Activated CD8-positive, alpha-beta memory T cell treated with anti-CD3 and anti-CD28 coated beads for 36 hours (primary cell): Measurements from ENCODE around the gene STX1B. TPM values are rescaled to one million over a fixed set of nuclear protein-coding genes. Genes with fewer than 3 reads are reported as not detected.

Source experiments
- CTCF ChIA-PET: fragments of 350-600 bp; sonication (Branson Sonifier 250); formaldehyde crosslinking; loops from one replicate; lab custom pipeline; 2021; ENCODE audit warnings: antibody characterized with exemption; lab: Charles Lee
- POLR2A ChIA-PET: fragments of 350-600 bp; sonication (Branson Sonifier 250); formaldehyde crosslinking; loops from one replicate; lab custom pipeline; 2021; ENCODE audit warnings: antibody characterized with exemption; lab: Charles Lee
- total RNA-seq, 2 experiments: library from RNA; stranded (reverse); gene quantifications; one replicate each; pipeline ENCODE4 v1.2.3, GENCODE V29; 2021

Gene STX1B
- total RNA-seq, 2 experiments from 2014 or later: 0.15 to 0.34 TPM

DNA sequence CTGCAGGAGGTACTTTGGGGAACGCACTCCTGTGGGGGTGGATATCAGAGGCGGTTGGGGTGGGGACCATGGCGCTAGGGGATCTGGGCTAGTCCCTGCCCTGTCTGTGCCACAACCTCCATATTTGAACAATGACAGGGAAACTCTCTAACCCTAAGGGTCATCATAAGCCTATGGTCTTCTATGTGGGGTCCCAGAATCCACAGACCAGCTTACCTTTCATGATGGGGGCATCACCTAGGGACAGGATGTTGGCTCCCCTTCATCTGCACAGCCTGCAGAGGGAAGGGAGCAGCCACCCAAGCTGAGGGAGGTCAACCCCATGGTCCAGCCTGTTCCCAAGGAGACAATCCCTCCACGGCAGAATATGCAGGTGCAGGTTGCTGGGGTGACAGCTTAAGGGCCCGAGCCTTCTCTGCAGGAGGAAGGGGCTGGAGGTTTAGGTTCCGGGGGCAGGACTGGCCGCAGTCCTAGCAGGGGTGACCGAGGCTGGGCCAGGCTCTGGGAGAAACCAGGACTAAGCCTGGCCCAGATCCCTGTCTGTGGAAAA lies 59.8 kb downstream of the STX1B start:
- CTCF ChIA-PET: interaction anchor here (1.4 to 6.4 kb wide), 2 partner anchors 8 to 106 kb away, joined by 6 to 69 read pairs; no protein-coding TSS in a partner anchor
- POLR2A ChIA-PET: interaction anchor here (1.2 kb wide), 1 partner anchor 46 kb away, joined by 3 read pairs; no protein-coding TSS in a partner anchor

DNA sequence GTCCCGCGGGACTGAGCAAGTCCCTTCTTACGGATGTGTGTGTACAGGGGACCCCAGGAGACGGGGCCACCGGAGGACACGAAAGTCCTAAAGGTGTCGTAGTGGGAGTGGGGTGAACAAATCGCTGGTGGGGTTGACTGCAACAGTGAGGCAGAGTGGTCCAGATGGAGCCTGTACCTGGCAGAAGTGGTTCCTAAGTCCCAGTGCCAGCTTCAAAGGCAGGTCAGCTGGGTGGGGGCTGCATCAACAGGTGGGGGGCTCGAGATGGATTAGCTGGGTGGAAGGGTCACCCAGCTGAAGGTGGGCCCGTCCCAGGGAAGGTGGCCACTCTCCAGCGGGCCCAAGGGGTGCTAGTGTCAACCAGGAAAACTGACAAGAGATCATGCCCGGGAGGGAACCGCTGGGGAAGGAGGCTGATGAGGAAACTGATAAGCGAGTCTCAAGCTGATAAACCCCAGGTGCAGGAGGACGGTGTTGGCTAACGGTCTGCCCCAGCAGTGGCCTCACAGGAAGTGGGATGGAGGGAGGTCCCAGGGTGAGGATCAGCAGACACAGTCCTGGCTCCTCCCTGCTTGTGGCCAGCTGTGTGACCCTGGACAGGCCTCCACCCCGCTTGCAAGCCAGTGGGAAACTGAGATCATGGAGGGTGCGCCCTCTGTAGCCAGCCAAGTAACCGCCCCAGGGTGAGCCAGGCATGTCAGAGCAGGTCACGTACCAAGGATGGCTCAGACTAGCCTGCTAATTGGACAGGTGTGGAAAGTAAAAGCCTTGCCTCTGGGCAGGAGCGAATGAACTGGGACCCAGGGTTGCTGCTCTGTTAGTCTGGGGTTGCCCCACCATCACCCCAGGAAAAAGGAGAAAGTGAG lies 60.6 kb downstream of the STX1B start:
- ChIA-PET CTCF (interaction anchor here (0.6 to 6.4 kb wide), 4 partner anchors 7 to 487 kb away, joined by 3 to 69 read pairs (median 4); no protein-coding TSS in a partner anchor), POLR2A (interaction anchor here (0.8 to 1.2 kb wide), 2 partner anchors 47 to 124 kb away, joined by 3 read pairs; partner anchors contain the start of gene ZNF668)

DNA sequence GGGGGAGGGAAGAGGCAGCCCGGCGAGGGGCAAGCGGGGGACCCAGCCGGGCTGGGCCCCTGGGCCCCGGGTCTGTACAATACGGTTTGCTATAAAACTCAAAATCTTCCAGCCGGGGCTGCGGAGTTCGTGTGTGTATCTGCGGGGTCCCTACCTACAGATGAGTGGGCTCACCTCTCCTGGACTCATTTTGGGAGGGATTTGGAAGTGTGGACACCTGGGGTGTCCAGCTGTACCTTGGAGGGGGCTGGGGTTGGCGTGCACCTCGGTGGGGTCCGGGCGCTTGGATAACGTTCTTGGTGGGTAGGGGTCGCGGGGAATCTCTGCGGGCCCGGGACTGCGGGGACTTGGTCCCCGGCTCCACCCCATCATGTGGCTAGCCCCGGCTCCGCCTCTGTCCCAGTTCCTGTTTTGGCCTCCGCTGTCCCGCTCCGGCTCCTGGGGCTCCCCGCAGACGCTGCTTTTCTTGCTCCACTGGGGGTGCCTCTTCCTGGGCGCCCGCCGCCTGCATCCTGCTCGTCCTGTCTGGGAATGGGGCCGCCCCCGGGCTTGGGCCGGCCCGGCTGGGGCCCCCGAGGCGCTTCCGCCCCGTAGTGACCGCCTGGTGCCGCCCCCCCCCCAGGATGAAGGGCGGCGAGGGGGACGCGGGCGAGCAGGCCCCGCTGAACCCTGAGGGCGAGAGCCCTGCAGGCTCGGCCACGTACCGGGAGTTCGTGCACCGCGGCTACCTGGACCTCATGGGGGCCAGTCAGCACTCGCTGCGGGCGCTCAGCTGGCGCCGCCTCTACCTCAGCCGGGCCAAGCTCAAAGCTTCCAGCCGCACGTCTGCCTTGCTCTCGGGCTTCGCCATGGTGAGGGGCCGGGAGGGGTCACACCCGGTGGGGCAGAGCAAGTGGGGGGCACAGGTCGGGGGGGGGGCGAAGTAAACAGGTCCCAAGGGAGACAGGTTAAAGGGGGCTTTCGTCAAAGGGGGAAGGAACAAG lies 61.5 kb downstream of the STX1B start, which contains the start of gene ORAI3:
Gene ORAI3, plus strand, starts transcription at position 402 of the 983 bp plus-strand sequence. Its CDS starts 222 bp downstream, at position 624.
- ChIA-PET POLR2A (interaction anchor here (0.8 to 1.2 kb wide), 2 partner anchors 48 to 125 kb away, joined by 3 read pairs; partner anchors contain the start of gene ZNF668), CTCF (interaction anchor here (0.6 to 6.4 kb wide), 5 partner anchors 6 to 488 kb away, joined by 3 to 69 read pairs (median 3); no protein-coding TSS in a partner anchor)

DNA sequence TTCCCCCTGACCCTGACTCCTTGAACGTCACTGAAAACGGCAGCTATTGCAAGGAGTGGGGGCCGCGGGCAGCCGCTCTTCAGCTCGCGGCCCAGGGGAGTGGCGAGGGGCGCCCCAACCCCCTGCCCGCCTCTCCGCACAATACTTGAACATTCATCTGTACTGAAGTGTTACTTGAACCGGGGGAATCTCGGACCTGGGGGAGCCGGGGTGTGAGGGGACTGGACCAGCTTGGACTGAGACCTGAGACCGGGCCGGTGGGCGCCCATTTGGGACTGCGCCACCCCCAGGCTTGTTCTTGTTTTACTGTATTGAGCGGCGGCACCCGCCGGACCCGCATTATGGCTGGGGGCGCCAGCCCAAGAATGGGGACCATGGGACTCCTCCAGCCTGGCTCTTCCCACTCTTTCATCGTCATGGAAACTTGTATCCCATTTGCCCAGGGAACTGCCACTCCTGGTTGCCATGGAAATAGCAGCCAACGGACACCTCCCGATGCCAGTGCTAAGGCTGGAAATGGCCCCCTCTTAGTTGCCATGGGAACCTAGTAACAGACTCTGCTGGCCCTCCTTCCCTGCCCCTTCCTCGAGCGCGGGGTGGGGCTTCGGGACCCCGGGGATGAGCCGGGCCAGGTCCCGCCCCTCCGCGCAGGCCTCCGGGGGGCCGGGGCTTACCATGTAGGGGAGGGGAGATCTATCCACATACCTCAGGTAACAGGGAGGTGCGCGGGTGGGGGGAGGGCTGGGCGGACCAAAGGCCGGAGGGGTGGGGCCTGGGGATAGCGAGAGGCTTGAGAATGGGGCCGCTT lies 62.4 kb downstream of the STX1B start:
- POLR2A ChIA-PET: no interaction called here
- CTCF ChIA-PET: no interaction called here

DNA sequence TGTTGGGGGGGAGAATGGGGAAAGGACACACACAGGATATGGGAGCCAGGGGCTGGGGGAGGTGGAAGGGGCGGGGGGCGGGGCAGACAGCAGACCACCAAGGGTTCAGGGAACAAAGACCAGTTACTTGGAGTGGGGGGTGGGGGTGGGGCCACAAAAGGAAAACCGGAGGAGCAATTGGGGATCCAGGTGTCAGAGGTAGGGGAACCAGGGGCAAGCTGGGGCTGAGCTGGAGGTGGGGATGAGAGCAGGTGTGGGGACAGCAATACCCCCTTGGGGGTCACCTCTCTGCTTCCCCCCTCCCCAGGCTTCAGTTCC lies 62.9 kb downstream of the STX1B start:
- CTCF ChIA-PET: no interaction called here
- POLR2A ChIA-PET: no interaction called here

DNA sequence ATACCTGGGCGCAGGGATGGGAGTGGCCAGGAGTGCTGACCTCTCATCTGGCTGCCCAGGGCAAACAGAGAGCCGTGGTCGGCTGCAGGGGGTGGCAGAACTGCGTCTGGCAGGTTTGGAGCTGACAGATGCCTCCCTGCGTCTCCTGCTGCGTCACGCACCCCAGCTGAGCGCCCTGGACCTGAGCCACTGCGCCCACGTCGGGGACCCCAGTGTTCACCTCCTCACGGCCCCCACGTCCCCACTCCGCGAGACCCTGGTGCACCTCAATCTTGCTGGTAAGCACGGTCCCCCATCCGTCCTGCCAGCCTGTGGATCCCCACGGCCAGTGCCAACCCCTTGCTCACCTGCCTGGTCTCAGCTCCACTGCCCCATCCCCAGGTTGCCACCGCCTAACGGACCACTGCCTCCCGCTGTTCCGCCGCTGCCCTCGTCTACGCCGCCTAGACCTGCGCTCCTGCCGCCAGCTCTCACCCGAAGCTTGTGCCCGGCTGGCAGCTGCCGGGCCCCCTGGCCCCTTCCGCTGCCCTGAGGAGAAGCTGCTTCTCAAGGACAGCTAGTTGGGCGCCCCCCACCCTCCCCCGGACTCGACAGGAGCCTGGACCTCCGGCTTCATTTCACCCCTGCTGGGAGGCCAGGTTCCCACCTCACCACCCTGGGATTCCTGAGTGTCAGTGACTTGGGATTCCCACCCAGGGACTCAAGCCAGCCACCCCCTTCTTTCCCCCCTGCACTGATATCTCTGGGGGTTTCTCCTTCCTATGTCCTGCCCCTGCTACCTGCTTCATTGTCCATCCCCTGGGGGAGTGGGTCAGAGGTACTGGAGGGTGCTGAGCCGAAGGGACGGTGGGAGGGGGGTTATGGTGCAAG lies 63.5 kb downstream of the STX1B start:
- CTCF ChIA-PET: no interaction called here
- POLR2A ChIA-PET: interaction anchor here (0.5 kb wide), 1 partner anchor 156 kb away, joined by 3 read pairs; no protein-coding TSS in a partner anchor

DNA sequence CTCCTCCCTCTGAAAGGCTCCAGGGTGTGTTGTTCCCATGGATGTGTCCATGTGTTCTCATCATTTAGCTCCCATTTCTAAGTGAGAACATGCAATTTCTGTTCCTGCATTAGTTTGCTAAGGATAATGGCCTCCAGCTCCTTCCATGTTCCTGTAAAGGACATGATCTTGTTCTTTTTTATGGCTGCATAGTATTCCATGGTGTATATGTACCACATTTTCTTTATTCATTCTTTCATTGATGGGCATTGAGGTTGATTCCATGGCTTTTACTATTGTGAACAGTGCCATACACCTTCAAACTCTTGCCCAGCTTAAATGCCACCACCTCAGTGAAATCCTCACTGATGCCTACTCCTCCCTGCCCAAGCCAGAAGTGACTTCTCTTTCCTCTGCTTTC lies 66.1 kb downstream of the STX1B start:
- ChIA-PET POLR2A (no interaction called here), CTCF (interaction anchor here (1.0 to 5.3 kb wide), 3 partner anchors 8 to 100 kb away, joined by 4 to 69 read pairs (median 4); no protein-coding TSS in a partner anchor)

DNA sequence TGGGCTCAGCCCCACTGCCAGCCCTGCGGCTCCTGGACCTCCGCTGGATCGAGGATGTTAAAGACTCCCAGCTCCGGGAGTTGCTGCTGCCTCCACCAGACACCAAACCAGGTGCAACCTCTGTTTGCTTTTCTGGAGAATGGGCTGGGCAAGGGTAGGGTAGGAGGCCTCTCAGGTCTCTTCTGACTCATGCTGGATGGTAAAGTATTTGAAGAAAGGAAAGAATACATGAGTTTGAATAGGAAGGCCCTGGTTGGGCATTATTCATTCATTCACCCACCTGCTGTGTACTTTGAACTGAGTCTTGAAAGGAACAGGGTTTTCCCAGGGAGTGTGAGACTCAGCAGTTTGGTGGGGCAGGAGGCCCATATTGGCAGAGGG lies 68.0 kb downstream of the STX1B start:
- ChIA-PET CTCF (interaction anchor here (0.6 to 5.3 kb wide), 15 partner anchors 10 to 498 kb away, joined by 3 to 69 read pairs (median 4); no protein-coding TSS in a partner anchor), POLR2A (interaction anchor here (0.7 to 1.1 kb wide), 3 partner anchors 12 to 97 kb away, joined by 3 to 4 read pairs (median 3); partner anchors contain the start of gene FBXL19)

DNA sequence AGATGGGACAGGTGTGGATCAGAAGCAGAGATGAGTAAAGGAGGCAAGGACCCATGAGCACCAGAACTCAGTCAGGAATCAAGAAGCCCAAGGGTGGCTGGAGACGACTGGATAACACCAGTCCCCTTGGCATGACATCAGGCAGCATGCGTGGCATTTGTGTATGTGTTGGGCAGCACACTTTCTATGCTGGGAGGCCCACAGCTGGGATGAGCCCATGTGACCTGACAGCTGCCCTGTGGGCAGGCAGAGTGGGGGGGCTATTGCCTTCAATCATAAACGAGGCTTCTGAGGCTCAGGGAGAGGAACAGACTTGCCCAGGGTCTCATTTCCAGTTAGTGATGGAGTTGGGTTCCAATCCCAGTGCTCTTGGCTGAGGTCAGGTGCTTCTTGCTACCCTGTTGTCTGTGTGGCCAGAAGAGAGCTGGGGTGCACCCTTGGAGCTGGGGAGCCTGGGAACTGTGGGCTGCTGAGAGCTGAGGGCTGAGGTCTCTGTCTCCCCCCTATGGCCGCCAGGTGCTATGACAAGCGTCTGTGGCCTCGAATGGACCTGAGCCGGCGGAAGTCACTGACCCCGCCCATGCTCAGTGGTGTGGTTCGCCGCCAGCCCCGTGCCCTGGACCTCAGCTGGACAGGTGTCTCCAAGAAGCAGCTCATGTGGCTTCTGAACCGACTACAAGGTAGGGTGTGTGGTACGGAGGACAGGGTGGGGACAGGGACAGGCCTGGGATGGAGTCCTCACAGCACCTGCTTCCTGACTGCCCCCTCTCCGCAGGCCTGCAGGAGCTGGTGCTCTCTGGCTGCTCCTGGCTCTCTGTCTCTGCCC lies 68.6 kb downstream of the STX1B start:
- POLR2A ChIA-PET: interaction anchor here (0.7 to 1.1 kb wide), 3 partner anchors 13 to 97 kb away, joined by 3 to 4 read pairs (median 3); partner anchors contain the start of gene FBXL19
- CTCF ChIA-PET: interaction anchor here (0.6 to 5.3 kb wide), 18 partner anchors 10 to 498 kb away, joined by 3 to 69 read pairs (median 4); no protein-coding TSS in a partner anchor

DNA sequence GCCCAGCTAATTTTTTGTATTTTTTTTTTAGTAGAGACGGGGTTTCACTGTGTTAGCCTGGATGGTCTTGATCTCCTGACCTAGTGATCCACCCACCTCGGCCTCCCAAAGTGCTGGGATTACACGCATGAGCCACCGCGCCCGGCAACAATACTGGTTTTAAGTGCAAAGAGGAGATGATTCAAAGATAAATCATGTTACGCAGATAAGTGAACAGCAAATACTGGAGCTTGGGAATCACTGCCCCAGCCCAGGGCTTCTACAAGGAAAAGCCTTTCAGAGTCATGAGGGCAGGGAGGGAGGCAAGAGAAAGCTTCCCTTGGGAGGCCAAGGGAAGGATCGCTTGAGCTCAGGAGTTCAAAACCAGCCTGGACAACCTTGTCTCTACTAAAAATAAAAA lies 70.9 kb downstream of the STX1B start:
- ChIA-PET POLR2A (interaction anchor here (0.7 kb wide), 1 partner anchor 15 kb away, joined by 3 read pairs; no protein-coding TSS in a partner anchor), CTCF (interaction anchor here (0.5 to 1.1 kb wide), 3 partner anchors 38 to 377 kb away, joined by 3 to 4 read pairs (median 4); no protein-coding TSS in a partner anchor)

Other genes starting within 250 kb of the STX1B start
- 1 to 10 TPM; 5.3 to 6.3 TPM for gene CFAP119, start 248.6 kb downstream of the STX1B start, total RNA-seq
- 100 to 1,000 TPM; 125 to 129 TPM for gene RNF40, start 248.3 kb downstream of the STX1B start, total RNA-seq
- 1 to 10 TPM; 5.4 to 5.5 TPM for gene ZNF629, start 223.4 kb downstream of the STX1B start, total RNA-seq
- 10 to 100 TPM; 27.8 to 29.8 TPM for gene BCL7C, start 116.6 kb downstream of the STX1B start, total RNA-seq
- gene CTF1, start 114.0 kb downstream of the STX1B start, total RNA-seq: under 1 TPM; 0.13 to 0.21 TPM
- 10 to 100 TPM; 29.9 to 30.1 TPM for gene FBXL19, start 87.1 kb downstream of the STX1B start, total RNA-seq
- gene ORAI3, start 61.6 kb downstream of the STX1B start, total RNA-seq: 1 to 10 TPM; 7.9 to 8.4 TPM
- gene SETD1A, start 52.9 kb downstream of the STX1B start, total RNA-seq: 10 to 100 TPM; 26.9 to 27.3 TPM
- 1 to 10 TPM; 1.8 to 1.9 TPM for gene HSD3B7, start 25.4 kb downstream of the STX1B start, total RNA-seq
- 10 to 100 TPM; 40.0 to 41.2 TPM for gene STX4, start 22.9 kb upstream of the STX1B start, total RNA-seq
- gene ZNF668, start 63.6 kb upstream of the STX1B start, total RNA-seq: 10 to 100 TPM; 16.8 to 17.2 TPM
- 10 to 100 TPM; 19.8 to 20.3 TPM for gene ZNF646, start 63.8 kb upstream of the STX1B start, total RNA-seq
- gene PRSS53, start 78.3 kb upstream of the STX1B start, total RNA-seq: 1 to 10 TPM; 3.5 to 3.8 TPM
- 10 to 100 TPM; 72.7 to 81.6 TPM for gene VKORC1, start 84.2 kb upstream of the STX1B start, total RNA-seq
- 10 to 100 TPM; 49.5 to 49.7 TPM for gene BCKDK, start 97.7 kb upstream of the STX1B start, total RNA-seq
- gene KAT8, start 107.0 kb upstream of the STX1B start, total RNA-seq: 10 to 100 TPM; 53.1 to 54.8 TPM
- gene PRSS8, start 125.1 kb upstream of the STX1B start, total RNA-seq: not detected
- under 1 TPM; 0.23 to 0.31 TPM for gene PRSS36, start 139.4 kb upstream of the STX1B start, total RNA-seq
- 100 to 1,000 TPM; 678 to 692 TPM for gene FUS, start 169.5 kb upstream of the STX1B start, total RNA-seq
- gene PYCARD, start 192.1 kb upstream of the STX1B start, total RNA-seq: 1 to 10 TPM; 5.2 to 6.9 TPM
- gene TRIM72, start 203.5 kb upstream of the STX1B start, total RNA-seq: not detected
- gene PYDC1, start 206.5 kb upstream of the STX1B start, total RNA-seq: not detected
- under 1 TPM; 0.84 to 0.89 TPM for gene ITGAM, start 249.3 kb upstream of the STX1B start, total RNA-seq